KOPT-K1 (cell line): ENCODE data around the gene DOK6.

Experiments used
- H3K27ac ChIP-seq: fragments of 200-600 bp; sonication (generic); 2 replicates; pipeline ENCODE4 v1.5.1; 2016; ENCODE audit warnings: antibody characterized with exemption, mild to moderate bottlenecking, low read depth, low read length; ENCODE audit not compliant: poor library complexity, severe bottlenecking
- H3K36me3 ChIP-seq: fragments of 200-600 bp; sonication (generic); 2 replicates; pipeline ENCODE4 v1.5.1; 2017; ENCODE audit warnings: antibody characterized with exemption, mild to moderate bottlenecking, low read length, moderate library complexity; ENCODE audit not compliant: insufficient read depth
- H3K9me3 ChIP-seq: fragments of 200-600 bp; sonication (generic); 2 replicates; pipeline ENCODE4 v1.5.1; 2017; ENCODE audit warnings: antibody characterized with exemption, low read length, mild to moderate bottlenecking; ENCODE audit not compliant: insufficient read depth, poor library complexity, severe bottlenecking

DOK6 gene

GRCh38 chr18:69885841-69886531 lies 485.3 kb downstream of the DOK6 start:
- H3K27ac ChIP-seq: no peak overlapping the region

DNA sequence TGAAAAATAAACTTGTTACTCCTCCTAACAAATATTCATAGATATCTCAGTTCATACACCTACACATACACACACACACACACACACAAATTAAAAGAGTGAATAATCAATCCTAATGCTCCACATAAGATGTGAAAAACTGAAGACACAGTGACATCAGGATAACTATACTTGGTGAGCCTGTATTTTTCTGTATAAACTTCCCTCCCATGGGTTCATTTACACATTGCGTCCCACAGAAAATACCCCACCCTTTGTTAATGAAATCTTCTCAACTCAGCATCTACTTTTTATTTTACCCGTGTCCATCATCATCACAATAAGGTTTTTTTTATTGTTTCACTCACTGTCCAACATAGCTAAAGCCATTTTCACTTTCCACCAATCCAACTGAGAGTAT lies 486.6 kb downstream of the DOK6 start:
- H3K9me3 ChIP-seq: peaks cover 13% of the 10 kb centered on the region
- no peaks in the 10 kb centered on the region for H3K36me3 ChIP-seq
- H3K27ac ChIP-seq: no peak overlapping the region

More at GRCh38 chr18:69885841-69886531, 485.3 kb downstream of the DOK6 start:
- Histone ChIP-seq H3K9me3 (peaks cover 9% of the 10 kb centered on the region), H3K36me3 (no peaks in the 10 kb centered on the region)

GRCh38 chr18:69889009-69889408 lies 488.3 kb downstream of the DOK6 start:
- peaks cover 13% of the 10 kb centered on the region for H3K9me3 ChIP-seq
- no peaks in the 10 kb centered on the region for H3K36me3 ChIP-seq
- H3K27ac ChIP-seq: no peak overlapping the region

- Histone ChIP-seq H3K36me3 (no peaks in the 10 kb centered on the region), H3K27ac (no peak overlapping the region), H3K9me3 (peaks cover 13% of the 10 kb centered on the region)
Measured at GRCh38 chr18:69890558-69890957, 489.9 kb downstream of the DOK6 start.

DNA sequence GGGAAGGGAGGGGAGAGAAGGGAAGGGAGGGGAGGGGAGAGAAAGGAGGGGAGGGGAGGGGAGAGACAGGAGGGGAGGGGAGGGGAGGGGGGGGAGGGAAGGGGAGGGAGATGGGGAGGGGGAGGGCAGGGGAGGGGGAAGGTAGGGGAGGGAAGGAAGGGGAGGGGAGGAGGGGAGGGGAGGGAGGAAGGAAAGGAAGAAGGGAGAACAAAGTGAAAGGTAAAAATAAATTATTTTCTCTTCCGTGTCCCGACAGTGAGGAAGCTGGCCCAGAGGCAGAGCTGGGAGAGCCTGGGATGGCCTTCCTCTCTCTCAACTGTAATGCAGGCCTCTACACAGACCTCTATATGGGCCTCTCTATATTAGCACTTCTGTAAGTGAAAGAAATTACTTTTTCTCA lies 493.8 kb downstream of the DOK6 start:
- Histone ChIP-seq H3K27ac (peak overlapping the region; percentile 29), H3K9me3 (peaks cover 13% of the 10 kb centered on the region), H3K36me3 (no peaks in the 10 kb centered on the region)

DNA sequence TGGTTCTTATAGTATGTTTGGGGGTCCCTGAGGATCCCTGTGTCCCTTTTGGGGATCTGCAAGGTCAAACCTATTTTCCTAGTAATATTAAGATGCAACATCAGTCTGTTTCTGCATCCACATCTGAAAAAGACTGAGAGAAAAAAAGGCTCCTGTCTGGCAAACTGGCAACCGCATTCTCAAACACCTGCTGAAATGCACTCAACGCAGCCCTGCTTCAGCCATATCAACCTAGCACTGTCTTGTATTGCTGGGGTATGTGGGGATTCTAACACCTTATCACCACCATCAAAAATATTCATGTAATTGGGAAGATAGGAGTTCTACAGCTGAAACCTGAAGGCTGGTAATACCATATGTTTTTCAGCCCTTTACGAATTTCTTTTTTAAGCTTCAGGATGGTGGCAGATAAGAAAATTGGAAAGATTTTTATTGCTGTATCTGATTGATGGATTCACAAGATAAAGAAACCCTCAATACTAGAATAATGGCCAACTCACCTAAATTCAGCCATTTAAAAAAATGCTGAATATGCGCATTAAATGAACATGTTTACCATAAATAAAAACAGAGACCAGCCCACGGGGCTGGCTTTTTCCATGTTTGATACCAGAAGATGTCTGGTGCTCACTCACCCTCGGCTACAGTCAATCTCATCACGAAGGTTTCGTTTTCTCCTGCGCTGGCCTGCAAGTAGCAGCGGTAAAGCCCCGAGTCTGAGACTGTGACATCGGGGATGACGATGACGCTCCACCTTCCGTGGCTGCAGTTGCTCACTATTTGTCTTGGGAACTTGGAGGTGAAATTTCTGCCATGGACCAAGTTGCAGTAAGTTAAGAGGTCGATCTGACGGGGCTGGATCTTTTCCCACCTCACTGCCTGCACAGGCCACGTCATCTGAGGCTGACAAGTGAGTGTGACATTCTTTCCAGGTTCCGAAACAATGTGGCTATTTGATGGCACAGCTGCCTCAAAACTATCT lies 494.7 kb downstream of the DOK6 start:
- peaks cover 10% of the 10 kb centered on the region for H3K9me3 ChIP-seq
- H3K36me3 ChIP-seq: no peaks in the 10 kb centered on the region
- peak overlapping the region; percentile 29 for H3K27ac ChIP-seq

DNA sequence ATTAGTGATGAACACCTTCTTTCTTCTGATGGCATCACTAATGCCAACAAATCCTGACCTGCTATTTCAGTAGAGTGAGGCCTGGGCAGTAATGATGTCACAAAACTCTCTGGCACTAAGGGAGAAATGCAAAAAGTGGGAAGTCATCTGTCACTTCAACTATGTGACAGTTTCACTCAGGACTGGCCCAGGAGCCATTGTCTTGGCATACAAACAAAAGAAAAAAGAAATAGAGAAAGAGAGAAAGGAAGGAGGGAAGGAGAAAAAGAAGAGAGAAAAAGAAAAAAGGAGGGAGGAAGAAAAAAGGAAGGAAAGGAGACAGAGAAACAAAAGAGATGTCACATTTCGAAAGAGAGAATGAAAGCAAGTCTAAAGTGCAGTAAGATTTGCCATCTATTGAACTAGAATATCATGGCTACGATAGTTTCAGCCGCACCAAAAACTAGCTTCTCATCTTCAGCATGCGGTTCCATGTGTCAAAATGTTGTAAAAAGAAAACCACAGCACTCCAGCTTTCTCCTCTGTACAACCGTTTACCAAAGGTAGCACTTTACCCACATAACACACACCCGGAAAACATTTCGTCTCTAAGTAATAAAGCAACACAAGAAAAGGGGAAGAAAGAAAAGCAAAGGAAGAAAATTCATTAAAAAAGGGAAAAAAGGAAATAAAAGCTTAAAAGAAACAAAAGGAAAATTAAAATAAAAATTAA lies 496.9 kb downstream of the DOK6 start:
- H3K36me3 ChIP-seq: no peaks in the 10 kb centered on the region
- H3K9me3 ChIP-seq: no peaks in the 10 kb centered on the region
- peak overlapping the region; percentile 63 for H3K27ac ChIP-seq

- H3K27ac ChIP-seq: peak overlapping the region; percentile 63
- no peaks in the 10 kb centered on the region for H3K9me3 ChIP-seq
- no peaks in the 10 kb centered on the region for H3K36me3 ChIP-seq
Measured at GRCh38 chr18:69898241-69898861, 497.7 kb downstream of the DOK6 start.
